IMR-90 (cell line): Measurements from ENCODE around the gene ADCK2. TPM values are rescaled to one million over a fixed set of nuclear protein-coding genes. Genes with fewer than 3 reads are reported as not detected.
A peak's percentile ranks its signal among the peaks of the same experiment; 100 is the strongest.

ENCODE experiments used
- ATAC-seq: fragments of 200-7000 bp; cut with Tn5 transposase; 2 replicates; pipeline ENCODE4 v1.9.1; 2020; ENCODE audit warnings: low read depth, mild to moderate bottlenecking, moderate library complexity
- BruUV-seq: library from RNA; stranded (reverse); fragments of 400-500 nt; replicated peaks from 2 replicates; lab custom pipeline; 2021; lab: Mats Ljungman, UMichigan
- CTCF ChIA-PET: fragments of 300-600 bp; formaldehyde crosslinking; extraction: SDS; loops from one replicate; lab custom pipeline; 2021; ENCODE audit warnings: antibody characterized with exemption; lab: Yijun Ruan, JAX
- POLR2A ChIA-PET: fragments of 300-600 bp; sonication (Branson Sonifier 250); formaldehyde crosslinking; loops from one replicate; lab custom pipeline; 2022; ENCODE audit warnings: antibody characterized with exemption; ENCODE audit not compliant: unreplicated experiment; lab: Charles Lee
- DNase-seq: peaks from one replicate; pipeline ENCODE4 v3.0.0; 2013
- H2AFZ ChIP-seq: replicated peaks from 2 replicates; pipeline ENCODE3; 2013; ENCODE audit warnings: low read length, mild to moderate bottlenecking; ENCODE audit not compliant: poor library complexity
- H2AK5ac ChIP-seq: 2 replicates; pipeline ENCODE4 v1.6.1; 2013; ENCODE audit warnings: low read depth, low read length, inconsistent platforms
- H2AK9ac ChIP-seq: replicated peaks from 2 replicates; pipeline ENCODE3; 2013; ENCODE audit warnings: mild to moderate bottlenecking, low read depth, low read length, moderate library complexity; ENCODE audit not compliant: poor library complexity
- H2BK120ac ChIP-seq: 2 replicates; pipeline ENCODE4 v1.6.1; 2013; ENCODE audit warnings: low read depth, low read length, inconsistent platforms
- H2BK15ac ChIP-seq: 3 replicates; pipeline ENCODE4 v1.6.1; 2013; ENCODE audit warnings: low read depth, low read length, inconsistent platforms
- H2BK20ac ChIP-seq: 2 replicates; pipeline ENCODE4 v1.6.1; 2013; ENCODE audit warnings: low read depth, mild to moderate bottlenecking, inconsistent platforms, low read length, moderate library complexity
- H2BK5ac ChIP-seq: 2 replicates; pipeline ENCODE4 v1.6.1; 2013; ENCODE audit warnings: mild to moderate bottlenecking, low read depth, low read length, inconsistent platforms; ENCODE audit not compliant: poor library complexity, severe bottlenecking
- H3K14ac ChIP-seq: replicated peaks from 2 replicates; pipeline ENCODE4 v1.6.1; 2013; ENCODE audit warnings: low read depth, low read length, inconsistent platforms
- H3K18ac ChIP-seq: 2 replicates; pipeline ENCODE4 v1.6.1; 2013; ENCODE audit warnings: low read depth, low read length, control low read depth
- H3K23ac ChIP-seq: 2 replicates; pipeline ENCODE4 v1.6.1; 2013; ENCODE audit warnings: low read depth, low read length, inconsistent platforms
- H3K27ac ChIP-seq: 2 replicates; pipeline ENCODE4 v1.5.1; 2013; ENCODE audit warnings: mild to moderate bottlenecking, control low read depth, low read length; ENCODE audit not compliant: insufficient read depth
- H3K27me3 ChIP-seq: 2 replicates; pipeline ENCODE4 v1.6.1; 2013; ENCODE audit warnings: low read length; ENCODE audit not compliant: control insufficient read depth, insufficient read depth
- H3K36me3 ChIP-seq: 2 replicates; pipeline ENCODE4 v1.6.1; 2013; ENCODE audit warnings: low read length, mixed read lengths; ENCODE audit not compliant: control insufficient read depth, insufficient read depth
- H3K4ac ChIP-seq: 2 replicates; pipeline ENCODE4 v1.6.1; 2013; ENCODE audit warnings: low read depth, low read length, inconsistent platforms
- H3K4me1 ChIP-seq: 2 replicates; pipeline ENCODE4 v1.6.1; 2013; ENCODE audit warnings: low read length, mixed read lengths; ENCODE audit not compliant: control insufficient read depth, insufficient read depth
- H3K4me2 ChIP-seq: 2 replicates; pipeline ENCODE4 v1.6.1; 2013; ENCODE audit warnings: low read depth, mild to moderate bottlenecking, control low read depth, low read length, moderate library complexity
- H3K4me3 ChIP-seq: 2 replicates; pipeline ENCODE4 v1.5.1; 2013; ENCODE audit warnings: low read depth, mild to moderate bottlenecking, control low read depth, low read length, moderate library complexity; ENCODE audit not compliant: insufficient read depth
- H3K56ac ChIP-seq: 2 replicates; pipeline ENCODE4 v1.6.1; 2013; ENCODE audit warnings: low read length, inconsistent platforms; ENCODE audit not compliant: insufficient read depth; ENCODE audit errors: extremely low read depth
- H3K79me1 ChIP-seq, 2 experiments: 2 replicates each; pipeline ENCODE4 v1.6.1; 2013; ENCODE audit warnings: low read length in 2 of 2, inconsistent platforms in 1 of 2, low read depth in 1 of 2
- H3K9ac ChIP-seq: 2 replicates; pipeline ENCODE4 v1.6.1; 2013; ENCODE audit warnings: low read depth, low read length, control low read depth
- H3K9me1 ChIP-seq: 2 replicates; pipeline ENCODE4 v1.6.1; 2013; ENCODE audit warnings: low read length, inconsistent platforms; ENCODE audit not compliant: insufficient read depth
- H3K9me3 ChIP-seq: 2 replicates; pipeline ENCODE4 v1.6.1; 2013; ENCODE audit warnings: low read length; ENCODE audit not compliant: control insufficient read depth, insufficient read depth
- H4K20me1 ChIP-seq: 2 replicates; pipeline ENCODE4 v1.6.1; 2013; ENCODE audit warnings: low read length, inconsistent platforms; ENCODE audit not compliant: insufficient read depth
- H4K5ac ChIP-seq: 2 replicates; pipeline ENCODE4 v1.6.1; 2013; ENCODE audit warnings: mild to moderate bottlenecking, low read depth, low read length, control low read depth
- H4K8ac ChIP-seq, 2 experiments: 2 replicates each; pipeline ENCODE4 v1.6.1; 2013; ENCODE audit warnings: low read depth in 2 of 2, low read length in 2 of 2, control low read depth in 1 of 2, inconsistent platforms in 1 of 2
- H4K91ac ChIP-seq: 2 replicates; pipeline ENCODE4 v1.6.1; 2013; ENCODE audit warnings: low read depth, low read length, inconsistent platforms; ENCODE audit not compliant: insufficient read depth
- BHLHE40 ChIP-seq: fragments of 150-350 bp; IDR thresholded peaks from 2 replicates; pipeline ENCODE4 v1.6.1; 2016; ENCODE audit warnings: mild to moderate bottlenecking, low read depth, low read length
- CEBPB ChIP-seq: IDR thresholded peaks from 2 replicates; pipeline ENCODE4 v1.6.1; 2012; ENCODE audit warnings: low read depth, low read length, improper control_type of control experiment
- MXI1 ChIP-seq: IDR thresholded peaks from 2 replicates; pipeline ENCODE4 v1.6.1; 2012; ENCODE audit warnings: low read depth, mild to moderate bottlenecking, low read length, moderate library complexity, borderline replicate concordance
- NFE2L2 ChIP-seq: fragments of 150-350 bp; IDR thresholded peaks from 2 replicates; pipeline ENCODE4 v1.6.1; 2016; ENCODE audit warnings: low read depth, mild to moderate bottlenecking, low read length
- RCOR1 ChIP-seq: IDR thresholded peaks from 2 replicates; pipeline ENCODE4 v1.6.1; 2012; ENCODE audit warnings: mild to moderate bottlenecking, low read length, improper control_type of control experiment; ENCODE audit not compliant: insufficient replicate concordance
- RFX5 ChIP-seq: IDR thresholded peaks from 2 replicates; pipeline ENCODE4 v1.8.0; 2012; ENCODE audit warnings: low read depth, mild to moderate bottlenecking, low read length, moderate library complexity
- USF2 ChIP-seq: fragments of 150-350 bp; IDR thresholded peaks from 2 replicates; pipeline ENCODE4 v1.6.1; 2017; ENCODE audit warnings: mild to moderate bottlenecking, antibody characterized with exemption, low read length, low read depth
- WGBS, 2 experiments: methylation state at CpG; one replicate each; pipeline versions ENCODE4 v1.1.5 to v1.1.7; 2013; ENCODE audit warnings: missing lambda C conversion rate in 2 of 2; ENCODE audit not compliant: insufficient read length in 1 of 2; ENCODE audit errors: extremely low coverage in 2 of 2; 5-methylcytosine and 5-hydroxymethylcytosine counted together
- dilution Hi-C: fragments of 300-500 bp; cut with HindIII; formaldehyde crosslinking; loops from one replicate; pipeline ENCODE4 v1.14.3; 2018; ENCODE audit warnings: low sequenced_read_pairs; ENCODE audit not compliant: unreplicated experiment
- in situ Hi-C: fragments of 300-500 bp; cut with MboI; formaldehyde crosslinking; loops from 3 replicates; pipeline ENCODE4 v1.14.3; 2019; ENCODE audit warnings: low sequenced_read_pairs, inconsistent platforms, mixed read lengths
- intact Hi-C: fragments of 100-400 bp; cut with micrococcal nuclease; formaldehyde crosslinking; loops from 2 replicates; pipeline ENCODE4 v1.10.0; 2022
- polyA plus RNA-seq, 3 experiments: library from polyadenylated mRNA; depleted of rRNA; stranded (reverse); fragments of >200 nt; gene quantifications; 2 replicates each; pipeline ENCODE4 v1.2.3, GENCODE V29; 2012; ENCODE audit warnings: low replicate concordance in 1 of 3
- total RNA-seq: library from RNA; depleted of rRNA; stranded (reverse); fragments of >200 nt; gene quantifications from 2 replicates; pipeline ENCODE4 v1.2.3, GENCODE V29; 2012
- TF ChIP-seq, protein P1 (sequence below): fragments of 150-350 bp; IDR thresholded peaks from 2 replicates; pipeline ENCODE4 v1.6.1; 2016; ENCODE audit warnings: low read depth, mild to moderate bottlenecking, low read length, moderate library complexity, borderline replicate concordance

The ADCK2 gene
- total and polyA plus RNA-seq, 2 of the 4 experiments (the other 2 are of a cell fraction) = 7.1 to 10.0 TPM

GRCh38 chr7:140656548-140657515, 15.9 kb upstream of the ADCK2 start:
- BruUV-seq = no TSS peak
- H4K91ac ChIP-seq = peak overlapping the region; percentile 47; the same call in 1 of the 2 replicates
- H2BK20ac ChIP-seq = no peak overlapping the region
- H3K4ac ChIP-seq = peak overlapping the region; percentile 43; the same call in 1 of the 2 replicates
- H3K9ac ChIP-seq = peak overlapping the region; percentile 61
- 61% methylated on average over 3 of the region's 11 CpGs; no CpG with 5 or more reads in 1 of the 2 experiments for WGBS, 2 experiments
- intact Hi-C loops = no loop called here
- H3K27me3 ChIP-seq = peaks cover 3% of the 10 kb centered on the region; the same call in 1 of the 2 replicates
- H3K9me3 ChIP-seq = no peaks in the 10 kb centered on the region
- H4K8ac ChIP-seq = peak overlapping the region; percentile 23 to 77; a peak in 3 of 4 replicates
- in situ Hi-C loops = no loop called here
- H2AK5ac ChIP-seq = no peak overlapping the region
- CTCF ChIA-PET = interaction anchor here (1.0 kb wide), 1 partner anchor 139 kb away, joined by 6 read pairs; no protein-coding TSS in a partner anchor
- peak overlapping the region; percentile 70 for H3K14ac ChIP-seq
- dilution Hi-C loops = no loop called here
- H3K18ac ChIP-seq = peak overlapping the region; percentile 42; the same call in 1 of the 2 replicates
- H2AK9ac ChIP-seq = no peak overlapping the region
- peak overlapping the region; percentile 89 for H2AFZ ChIP-seq
- DNase-seq (peak; percentile 70), ATAC-seq (peak; percentile 74)
- H3K23ac ChIP-seq = peak overlapping the region; percentile 55; the same call in 1 of the 2 replicates
- H3K9me1 ChIP-seq = no peaks in the 10 kb centered on the region
- H3K36me3 ChIP-seq = no peaks in the 10 kb centered on the region
- H4K5ac ChIP-seq = peak overlapping the region; percentile 66
- peak overlapping the region; percentile 12; the same call in 1 of the 2 replicates for H3K4me3 ChIP-seq
- H3K4me2 ChIP-seq = peak overlapping the region; percentile 92
- H3K4me1 ChIP-seq = peaks cover 7% of the 10 kb centered on the region
- no peak overlapping the region for H2BK15ac ChIP-seq
- H3K79me1 ChIP-seq = no peaks in the 10 kb centered on the region
- TF ChIP-seq, protein P1, sequence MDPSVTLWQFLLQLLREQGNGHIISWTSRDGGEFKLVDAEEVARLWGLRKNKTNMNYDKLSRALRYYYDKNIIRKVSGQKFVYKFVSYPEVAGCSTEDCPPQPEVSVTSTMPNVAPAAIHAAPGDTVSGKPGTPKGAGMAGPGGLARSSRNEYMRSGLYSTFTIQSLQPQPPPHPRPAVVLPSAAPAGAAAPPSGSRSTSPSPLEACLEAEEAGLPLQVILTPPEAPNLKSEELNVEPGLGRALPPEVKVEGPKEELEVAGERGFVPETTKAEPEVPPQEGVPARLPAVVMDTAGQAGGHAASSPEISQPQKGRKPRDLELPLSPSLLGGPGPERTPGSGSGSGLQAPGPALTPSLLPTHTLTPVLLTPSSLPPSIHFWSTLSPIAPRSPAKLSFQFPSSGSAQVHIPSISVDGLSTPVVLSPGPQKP = no peak
- TF ChIP-seq NFE2L2 (no peak), BHLHE40 (no peak), USF2 (no peak), CEBPB (peak; percentile 80), RFX5 (no peak), MXI1 (no peak), RCOR1 (no peak)
- H3K27ac ChIP-seq = peak overlapping the region; percentile 50; the same call in 1 of the 2 replicates
- H3K56ac ChIP-seq = no peak overlapping the region
- POLR2A ChIA-PET = no interaction called here
- no peaks in the 10 kb centered on the region for H4K20me1 ChIP-seq
- no peak overlapping the region for H2BK5ac ChIP-seq
- H2BK120ac ChIP-seq = peak overlapping the region; percentile 69
